GM19193 (cell line): ENCODE measurements around the gene CTTNBP2NL.

Source experiments
- POLR2A ChIP-seq: IDR thresholded peaks from 4 replicates; pipeline ENCODE4 v1.6.1; 2011; ENCODE audit not compliant: insufficient read depth, insufficient read length; ENCODE audit errors: extremely low read depth

Gene CTTNBP2NL

DNA sequence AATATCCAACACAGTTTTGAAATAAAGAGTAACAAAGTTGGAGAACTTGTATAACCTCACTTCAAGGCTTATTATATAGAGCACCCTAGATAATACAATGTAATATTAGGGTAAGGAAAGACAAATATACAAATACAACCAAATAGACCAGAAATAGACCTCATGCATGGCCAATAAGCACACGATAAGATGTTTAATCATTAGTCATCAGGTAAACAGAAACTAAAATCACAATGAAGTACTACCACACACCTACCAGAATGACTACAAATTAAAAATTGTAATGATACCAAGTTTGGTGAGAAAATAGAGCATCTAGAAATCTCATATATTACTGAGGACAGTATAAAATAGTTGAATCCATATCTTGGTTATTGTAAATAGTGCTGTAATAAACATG, 20.3 kb upstream of the CTTNBP2NL start:
- TF ChIP-seq POLR2A, result no peak

DNA sequence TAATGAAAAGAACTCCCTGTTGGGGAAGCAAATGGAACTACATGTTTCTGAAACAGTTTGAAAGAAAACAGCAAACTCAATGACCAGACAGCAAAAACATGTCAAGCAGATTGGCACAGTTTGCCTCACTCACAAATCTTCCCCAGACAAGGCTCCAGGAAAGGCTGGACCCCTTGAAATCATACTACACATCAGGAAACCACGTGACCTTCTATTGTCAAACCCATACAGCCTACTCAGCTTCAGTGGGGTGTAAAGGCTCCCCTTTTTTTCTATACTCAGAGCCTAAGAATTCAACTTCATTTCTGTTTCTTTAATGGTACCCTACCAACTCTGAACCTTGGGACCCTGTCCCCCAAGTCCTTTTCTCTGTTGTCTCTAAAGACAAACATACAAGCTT, 15.7 kb upstream of the CTTNBP2NL start:
- TF ChIP-seq POLR2A, result no peak

DNA sequence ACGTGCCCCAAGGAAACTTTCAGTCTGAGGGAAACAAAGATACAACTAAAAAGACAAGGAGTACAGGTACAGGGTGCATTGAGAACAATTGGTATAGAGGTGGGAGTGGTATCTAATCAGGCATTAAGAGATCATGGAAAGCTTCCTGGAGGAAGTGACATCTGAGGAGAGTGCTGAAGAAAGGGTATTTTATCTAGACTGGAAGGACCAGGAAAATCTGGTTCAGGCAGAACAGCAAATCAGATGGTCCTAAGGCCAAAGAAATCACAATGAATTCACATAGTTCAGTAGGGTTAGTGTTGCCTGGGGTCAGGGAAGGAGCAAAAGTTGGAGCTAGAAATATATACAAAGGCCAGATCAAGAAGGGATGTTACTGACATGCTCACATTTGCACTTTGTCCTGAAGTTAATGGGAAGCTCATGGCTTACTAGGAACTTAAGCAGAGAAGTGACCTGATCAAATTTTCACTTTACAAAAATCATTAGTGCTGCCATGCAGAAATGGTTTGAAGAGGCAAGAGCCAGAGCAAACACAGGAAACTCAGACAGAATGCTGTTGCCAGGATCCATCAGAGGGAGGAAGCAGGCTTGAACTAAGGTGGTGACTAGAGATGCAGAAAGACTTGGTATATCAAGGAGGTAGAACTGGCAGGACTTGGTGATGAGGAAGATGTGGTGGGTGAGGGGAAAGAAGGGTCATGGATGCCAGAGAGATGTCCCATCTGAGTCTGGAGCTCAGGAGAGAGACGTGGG, 14.5 kb upstream of the CTTNBP2NL start:
- TF ChIP-seq POLR2A, result no peak

DNA sequence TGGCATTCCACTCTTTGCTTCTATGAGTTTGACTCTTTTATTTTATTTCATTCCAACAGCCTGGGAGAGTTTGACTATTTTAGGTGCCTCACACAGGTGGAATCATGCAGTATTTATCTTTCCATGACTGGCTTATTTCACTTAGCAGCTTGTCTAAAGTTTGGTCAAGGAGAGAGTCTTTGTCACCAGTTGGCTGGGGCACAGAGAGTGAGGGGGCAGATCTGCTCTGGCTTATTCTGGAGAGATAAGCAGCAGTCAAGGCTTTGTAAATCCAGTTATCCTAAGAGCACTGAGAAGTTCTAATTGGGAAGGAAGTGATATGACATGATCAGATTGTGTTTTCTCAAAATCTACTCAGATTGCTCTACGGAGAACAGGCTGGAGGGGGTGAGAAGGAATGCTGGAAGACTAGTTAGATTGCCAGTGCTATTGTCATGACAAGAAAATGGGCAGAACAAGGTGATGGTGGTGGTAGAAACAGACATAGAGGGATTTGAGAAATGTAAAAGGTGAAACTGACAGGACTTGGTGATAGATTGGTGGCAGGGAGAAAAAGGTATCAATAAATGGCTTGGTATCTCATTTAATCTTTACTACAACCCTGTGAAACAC, 12.1 kb upstream of the CTTNBP2NL start:
- no peak for TF ChIP-seq POLR2A

DNA sequence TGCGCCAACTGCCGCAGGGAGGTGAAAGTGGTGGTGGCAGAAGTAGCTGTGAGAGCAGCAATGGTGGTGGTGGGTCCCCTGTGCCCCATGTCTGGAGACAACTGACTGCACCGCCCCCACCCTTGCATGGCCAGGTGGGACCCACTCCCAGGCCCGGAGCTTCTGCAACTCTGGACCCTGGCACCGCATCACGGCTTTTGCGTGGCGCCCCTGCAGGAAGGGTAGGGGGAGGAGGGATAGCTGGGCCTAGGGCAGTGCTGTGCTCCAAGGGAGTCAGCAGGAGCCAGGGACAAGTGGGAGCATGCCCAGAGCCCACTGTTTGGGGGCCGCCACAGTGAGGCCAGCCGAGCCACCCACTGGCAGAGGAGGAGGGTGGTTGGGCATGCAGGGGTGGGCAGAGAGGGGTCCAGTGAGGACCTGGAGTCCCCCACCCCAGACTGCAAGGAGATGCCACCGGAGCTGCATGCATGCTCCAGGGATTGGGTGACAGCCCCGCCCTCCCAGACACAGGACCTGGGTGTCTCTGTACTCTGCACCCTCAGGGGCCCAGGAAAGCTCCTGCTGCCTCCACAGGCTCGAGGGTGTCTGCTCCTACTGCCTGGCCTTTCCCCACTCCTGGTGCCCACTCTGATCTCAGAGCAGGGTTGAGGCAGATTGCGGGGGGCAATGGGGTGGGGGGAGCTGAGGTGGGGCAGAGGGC, 9.8 kb upstream of the CTTNBP2NL start:
- TF ChIP-seq POLR2A, result no peak

DNA sequence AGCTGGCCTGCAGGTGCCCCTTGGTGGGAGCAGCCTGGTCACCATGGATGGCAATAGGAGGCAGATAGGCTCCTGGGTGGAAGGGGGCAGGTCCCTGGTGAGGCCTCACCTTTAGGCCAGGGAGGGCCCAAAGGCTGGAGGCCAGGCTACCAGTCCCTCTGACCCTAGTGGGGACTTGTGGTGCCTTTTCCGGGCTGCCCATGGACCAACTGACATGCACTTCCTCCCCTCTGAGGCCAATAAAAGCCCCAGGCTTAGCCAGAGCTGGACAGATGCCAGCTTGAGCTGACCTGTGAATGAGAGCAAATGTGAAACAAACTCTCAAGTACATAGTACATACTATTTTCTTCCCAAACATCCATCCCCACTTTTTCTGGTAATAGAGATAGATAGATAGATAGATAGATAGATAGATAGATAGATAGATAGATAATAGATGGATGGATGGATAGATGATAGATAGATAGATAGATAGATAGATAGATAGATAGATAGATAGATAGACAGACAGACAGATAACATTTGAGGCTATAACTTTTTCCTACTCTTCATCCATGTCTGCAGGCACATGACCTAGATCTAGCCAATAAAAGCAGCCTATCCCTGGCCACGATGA, 9.2 kb upstream of the CTTNBP2NL start:
- no peak for TF ChIP-seq POLR2A

DNA sequence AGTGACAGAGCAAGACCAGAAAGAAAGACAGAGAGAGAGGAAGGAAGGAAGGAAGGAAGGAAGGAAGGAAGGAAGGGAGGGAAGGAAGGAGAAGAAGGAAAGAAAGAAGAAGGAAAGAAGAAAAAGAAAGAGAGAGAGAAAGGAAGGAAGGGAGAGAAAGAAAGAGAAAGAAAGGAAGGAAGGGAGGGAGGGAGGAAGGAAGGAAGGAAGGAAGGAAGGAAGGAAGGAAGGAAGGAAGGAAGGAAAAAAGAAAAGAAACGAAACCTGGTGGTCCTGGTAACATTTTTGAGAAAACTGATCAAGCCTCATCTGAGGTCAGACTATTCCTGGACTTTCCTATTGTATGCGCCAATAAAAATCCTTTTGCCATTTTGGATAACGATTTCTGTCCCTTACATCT, 8.2 kb upstream of the CTTNBP2NL start:
- no peak for TF ChIP-seq POLR2A

DNA sequence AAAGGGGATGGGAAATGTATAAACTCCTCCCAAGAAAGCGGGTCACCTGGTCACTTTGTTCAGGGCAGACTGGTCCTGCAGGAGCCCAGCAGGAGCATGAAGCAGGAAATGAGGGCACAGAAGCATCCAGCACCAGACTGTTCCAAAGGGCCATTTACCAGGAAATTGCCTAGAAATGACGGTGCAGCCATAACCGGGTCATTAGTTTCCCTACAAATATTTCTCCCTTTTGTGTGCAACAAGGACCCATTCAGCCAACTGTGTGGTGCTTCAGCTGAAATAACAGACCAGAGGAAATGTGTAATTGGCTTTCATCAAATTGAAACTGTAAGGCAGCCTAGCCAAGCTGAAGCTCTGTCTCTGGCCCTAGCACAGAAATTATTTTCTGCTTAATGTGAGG, 7.6 kb upstream of the CTTNBP2NL start:
- no peak for TF ChIP-seq POLR2A

DNA sequence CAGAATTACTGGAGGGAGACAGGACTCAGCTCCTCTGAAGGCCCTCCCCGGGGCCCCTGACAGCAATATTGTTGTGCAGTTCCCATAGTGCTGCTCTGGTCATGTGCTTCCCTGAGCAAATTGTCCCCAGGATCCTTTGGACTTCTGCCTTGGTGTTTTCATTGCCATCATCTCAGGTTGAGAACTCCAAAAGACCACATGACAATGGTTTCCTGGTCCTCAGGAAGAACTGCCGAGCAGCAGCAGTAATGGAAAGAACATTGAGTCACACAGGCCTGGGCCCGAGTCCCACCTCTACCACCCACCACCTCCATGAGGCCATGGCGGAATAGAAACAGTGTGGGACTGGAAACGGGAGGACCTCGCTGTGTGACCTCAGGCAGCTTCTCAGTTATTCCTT, 6.3 kb upstream of the CTTNBP2NL start:
- TF ChIP-seq POLR2A, result no peak

DNA sequence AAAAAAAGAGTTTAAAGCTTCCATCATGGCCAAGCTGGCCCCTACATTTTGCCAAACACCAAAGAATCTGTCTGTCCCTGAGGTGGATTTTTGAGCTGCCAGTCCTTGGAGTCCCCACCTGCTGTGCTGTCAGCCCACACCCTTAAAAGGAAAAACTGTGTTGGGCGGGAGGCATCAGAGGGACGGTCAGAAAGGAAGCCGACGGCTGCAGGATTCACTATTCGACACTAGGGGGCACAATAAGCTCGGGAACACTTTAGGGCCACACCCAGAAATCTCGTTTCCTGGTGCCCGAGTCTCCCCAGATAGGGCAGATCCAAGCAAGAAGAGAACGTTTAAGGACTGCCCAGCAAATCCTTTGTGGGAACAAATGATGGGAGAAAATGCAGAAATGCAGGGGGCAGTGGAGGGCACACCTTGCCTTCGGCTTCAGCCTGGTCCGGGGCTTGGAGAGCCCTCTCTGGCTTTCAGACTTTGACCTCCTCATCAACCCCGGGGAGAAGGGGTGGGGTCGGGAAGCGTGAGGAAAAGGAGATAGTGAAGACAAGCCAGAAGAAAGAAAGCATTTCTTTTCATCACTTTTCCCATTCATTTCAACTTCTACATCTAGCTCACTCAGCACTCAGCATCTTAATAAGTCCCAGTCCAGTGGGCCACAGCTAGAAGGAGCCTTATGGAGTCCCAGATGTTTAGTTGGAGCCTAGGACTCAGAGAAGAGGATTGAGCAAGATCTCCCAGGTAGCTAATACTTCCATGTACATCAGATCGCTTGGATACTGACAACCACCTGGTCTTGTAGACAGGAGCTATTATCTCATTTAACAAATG, 5.0 kb upstream of the CTTNBP2NL start:
- TF ChIP-seq POLR2A, result no peak

DNA sequence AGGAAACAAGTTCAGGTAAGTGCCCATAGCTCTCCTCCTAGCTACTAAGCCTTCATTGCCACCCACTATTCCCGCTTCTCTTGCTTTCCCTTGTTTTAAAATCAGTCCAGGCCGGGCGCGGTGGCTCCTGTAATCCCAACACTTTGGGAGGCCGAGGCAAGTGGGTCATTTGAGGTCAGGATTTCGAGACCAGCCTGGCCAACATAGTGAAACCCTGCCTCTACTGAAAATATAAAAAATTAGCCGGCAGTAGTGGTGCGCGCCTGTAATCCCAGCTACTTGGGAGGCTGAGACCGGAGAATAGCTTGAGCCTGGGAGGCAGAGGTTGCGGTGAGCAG, 4.4 kb upstream of the CTTNBP2NL start:
- no peak for TF ChIP-seq POLR2A

DNA sequence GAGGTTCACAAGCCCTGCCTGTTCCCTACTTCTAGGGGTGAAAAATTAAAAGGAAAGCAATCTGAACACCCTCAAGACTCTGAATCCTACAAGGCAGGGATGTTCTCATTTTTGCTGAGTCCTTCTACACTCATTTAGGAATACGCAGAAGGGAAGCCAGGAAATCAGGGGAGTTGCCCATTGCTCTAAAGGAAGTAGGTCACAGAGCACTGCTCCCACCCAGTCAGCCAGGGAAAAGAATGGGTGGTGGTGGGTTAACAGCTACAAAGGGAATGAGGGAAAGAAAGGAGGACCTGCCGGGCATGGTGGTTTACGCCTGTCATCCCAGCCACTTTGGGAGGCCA, 2.4 kb upstream of the CTTNBP2NL start:
- no peak for TF ChIP-seq POLR2A

DNA sequence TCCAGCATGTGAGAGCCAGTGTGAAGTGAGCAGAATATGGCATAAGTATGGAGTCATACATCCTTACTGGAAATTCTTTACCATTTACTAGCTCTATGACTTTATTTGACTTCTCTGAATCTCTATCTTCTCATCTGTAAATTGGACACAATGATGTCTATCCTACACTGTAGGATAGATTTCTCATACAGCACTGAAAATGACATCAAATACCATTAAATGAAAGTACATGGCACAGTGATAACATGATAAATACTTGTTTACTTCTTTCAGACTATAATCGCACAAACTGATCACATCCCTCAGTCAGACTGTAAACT, 1.3 kb upstream of the CTTNBP2NL start:
- no peak for TF ChIP-seq POLR2A

DNA sequence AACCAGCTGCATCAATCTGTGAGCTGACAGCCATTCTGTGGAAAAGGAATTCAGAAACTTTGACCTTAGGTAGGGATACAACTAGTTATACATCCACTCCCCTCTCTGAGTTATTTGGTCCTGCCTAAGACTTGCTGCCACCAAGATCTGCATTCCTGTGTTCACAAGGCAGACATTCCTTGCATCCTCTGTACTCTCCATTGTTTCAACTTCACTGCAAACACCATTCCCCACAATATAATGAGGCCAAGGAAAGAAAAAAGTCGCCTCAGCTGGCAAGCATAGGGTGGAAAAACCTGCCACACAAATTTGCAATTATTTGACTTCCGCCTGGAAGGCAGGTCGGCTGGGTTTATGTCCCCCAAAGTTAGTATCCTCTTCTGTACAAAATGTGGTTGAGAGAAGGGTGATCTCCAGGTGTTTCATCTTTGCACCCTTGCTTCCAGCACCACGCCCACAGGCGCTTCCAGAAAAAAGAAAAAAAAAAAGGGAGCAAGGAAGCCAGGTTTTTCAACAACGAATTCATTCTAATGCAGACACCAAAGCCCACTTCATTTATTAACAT, 676 bp upstream of the CTTNBP2NL start:
- TF ChIP-seq POLR2A, result no peak

DNA sequence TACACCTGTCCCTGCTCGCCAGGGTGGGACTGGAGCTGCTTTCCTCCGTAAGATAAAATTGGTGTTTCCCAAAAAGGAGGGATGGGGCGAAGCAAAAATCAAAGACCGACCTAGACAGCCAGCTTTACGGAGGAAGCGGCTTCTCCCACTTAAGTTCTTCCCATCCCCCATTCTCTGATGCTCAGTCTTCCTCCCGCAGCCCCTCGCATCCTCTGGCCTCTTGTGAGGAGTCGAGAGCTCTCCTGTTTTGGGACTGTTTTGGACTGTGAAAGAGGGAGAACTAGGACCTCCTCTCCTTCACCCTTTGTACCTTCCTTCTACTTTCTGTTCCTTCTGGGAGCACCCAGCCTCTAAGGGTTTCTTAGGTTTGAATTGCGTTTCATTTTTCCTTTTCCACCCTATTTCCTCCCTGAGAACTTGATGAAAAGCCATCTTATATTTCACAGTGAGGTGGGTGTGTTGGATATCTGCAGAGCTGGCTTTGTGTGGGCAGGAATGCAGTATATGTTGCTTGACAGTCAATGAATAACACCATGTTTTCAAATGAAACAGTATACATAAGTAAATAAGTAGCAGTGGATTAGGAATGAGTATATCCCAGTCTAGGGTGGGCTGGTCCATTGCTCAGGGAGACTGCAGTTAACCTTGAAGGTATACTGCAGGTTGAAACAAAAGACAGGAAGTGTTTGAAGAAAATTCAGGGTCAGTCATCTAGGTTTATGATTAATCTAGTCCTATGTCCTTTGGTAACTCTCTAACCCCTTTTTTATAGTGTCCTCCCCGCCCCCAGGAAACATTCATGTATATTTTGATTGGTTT, 848 bp downstream of the CTTNBP2NL start:
- TF ChIP-seq POLR2A, result no peak

DNA sequence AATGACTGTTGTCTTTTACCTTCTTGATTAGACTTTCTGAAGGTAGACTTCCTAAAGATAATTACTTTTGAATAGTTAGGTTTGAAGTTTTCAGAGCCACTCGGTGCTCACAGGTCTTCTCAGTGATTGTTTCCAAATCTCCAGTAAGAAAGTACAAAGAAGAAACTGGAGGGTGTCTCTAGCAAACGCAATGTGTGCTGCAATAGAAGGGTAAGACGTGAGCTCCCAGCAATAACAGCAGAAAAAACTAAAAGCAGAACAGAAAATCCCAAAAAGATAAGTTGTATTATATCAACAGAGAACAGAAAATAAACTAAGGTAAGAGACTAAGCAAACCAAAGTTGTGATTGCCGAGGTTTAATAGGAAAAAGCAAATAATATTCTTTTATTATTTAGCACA, 1.8 kb downstream of the CTTNBP2NL start:
- TF ChIP-seq POLR2A, result no peak
